ENCODE results near the gene ADAMTSL5.
A peak's percentile ranks its signal among the peaks of the same experiment; 100 is the strongest.
"Not testable (repeated sequence)": the region's sequence is repeated elsewhere in the genome, so short reads cannot be mapped to it uniquely, and the experiment has no call there.

ADAMTSL5 gene

GRCh38 chr19:1511318-1512317, 1.2 kb downstream of the ADAMTSL5 start:
- no peak for DNase-seq

- no peak for DNase-seq
Observed at GRCh38 chr19:1510807-1511206, 2.0 kb downstream of the ADAMTSL5 start.

- no peak for DNase-seq
Observed at GRCh38 chr19:1510442-1510806, 2.4 kb downstream of the ADAMTSL5 start.

GRCh38 chr19:1509602-1510441, 3.0 kb downstream of the ADAMTSL5 start:
- no peak for DNase-seq

- DNase-seq: no peak
Observed at GRCh38 chr19:1508507-1508856, 4.3 kb downstream of the ADAMTSL5 start.

GRCh38 chr19:1507763-1508506, 4.9 kb downstream of the ADAMTSL5 start:
- peak; percentile 96 for DNase-seq

- no peak for DNase-seq
Observed at GRCh38 chr19:1507192-1507660, 5.6 kb downstream of the ADAMTSL5 start.

GRCh38 chr19:1505991-1506881, 6.6 kb downstream of the ADAMTSL5 start:
- no peak for DNase-seq

GRCh38 chr19:1505012-1505411, 7.8 kb downstream of the ADAMTSL5 start:
- no peak for DNase-seq

- no peak for DNase-seq
Observed at GRCh38 chr19:1503925-1504773, 8.7 kb downstream of the ADAMTSL5 start.

- DNase-seq: peak; percentile 67
Observed at GRCh38 chr19:1503089-1503924, 9.5 kb downstream of the ADAMTSL5 start.

- no peak for DNase-seq
Observed at GRCh38 chr19:1502433-1503088, 10.3 kb downstream of the ADAMTSL5 start.

GRCh38 chr19:1501200-1501595, 11.6 kb downstream of the ADAMTSL5 start:
- no peak for DNase-seq

- DNase-seq: not testable (repeated sequence)
Observed at GRCh38 chr19:1499231-1499630, 13.6 kb downstream of the ADAMTSL5 start.

- no peak for DNase-seq
Observed at GRCh38 chr19:1497578-1498235, 15.1 kb downstream of the ADAMTSL5 start.

GRCh38 chr19:1496714-1497577, 15.9 kb downstream of the ADAMTSL5 start:
- no peak for DNase-seq

GRCh38 chr19:1495799-1496713, 16.8 kb downstream of the ADAMTSL5 start:
- no peak for DNase-seq

Measured in CD4-positive, alpha-beta T cell treated with Interleukin-17A for 1 hour (primary cell).